ENCODE data around the gene KIF4A. TPM values are rescaled to one million over a fixed set of nuclear protein-coding genes. Genes with fewer than 3 reads are reported as not detected.

The KIF4A gene
- total and polyA plus RNA-seq, 2 of the 4 experiments (the other 2 are of a cell fraction): 10.0 to 19.0 TPM

DNA sequence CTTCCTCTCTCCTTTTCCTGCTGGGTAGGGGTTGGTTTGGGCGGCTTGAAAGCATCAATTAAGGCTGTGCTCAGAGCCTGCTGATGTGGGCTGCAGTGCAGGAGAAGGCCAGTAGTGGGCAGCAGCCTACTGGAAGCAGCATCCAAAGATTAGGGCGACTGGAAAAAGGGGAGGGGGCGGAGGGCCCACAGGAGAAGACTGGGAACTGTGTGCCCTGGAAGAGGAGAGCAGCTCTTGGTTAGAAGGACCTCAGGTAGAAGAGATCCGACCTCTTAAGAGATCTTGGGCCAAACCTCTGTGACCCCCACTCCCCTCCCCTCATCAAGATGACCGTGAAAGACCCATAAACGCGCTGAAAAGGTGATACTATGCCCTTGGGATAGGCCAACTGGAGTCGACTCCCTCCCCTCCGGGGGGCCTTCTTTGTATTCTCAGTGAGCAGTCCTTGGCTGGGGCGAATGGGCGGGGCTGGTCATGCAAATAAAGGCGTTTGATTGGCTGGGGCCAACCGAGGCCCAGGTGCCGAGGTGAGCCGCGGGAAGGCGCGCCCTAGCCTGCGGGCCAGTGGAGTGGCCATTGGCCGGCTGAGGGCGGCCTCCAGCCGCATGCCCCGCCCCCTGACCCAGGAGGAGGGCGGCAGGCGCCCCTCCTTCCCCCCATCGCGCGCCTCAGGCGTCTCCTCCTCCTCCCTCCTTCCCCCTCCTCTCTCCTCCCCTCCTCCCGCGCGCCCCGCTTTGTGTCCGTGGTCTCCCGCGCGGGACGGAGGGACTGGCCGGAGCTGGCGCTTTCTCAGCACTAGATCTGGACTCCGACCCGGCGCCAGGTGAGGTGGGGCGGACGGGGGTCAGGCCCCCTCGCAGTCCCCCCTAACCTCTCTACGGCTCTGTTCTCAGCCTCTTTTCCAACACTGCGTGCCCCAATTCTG is 164.8 kb downstream of the KIF4A start:
- in situ Hi-C loops (cut with MboI; ENCODE audit: low sequenced_read_pairs): no loop called here

More for the DNA sequence above, 164.8 kb downstream of the KIF4A start:
- no peak overlapping the region; the same call in 1 of the 2 replicates for H3K18ac ChIP-seq (ENCODE audit: low read depth, low read length)
- H3K14ac ChIP-seq (replicated peaks; ENCODE audit: low read depth, low read length): no peak overlapping the region
- no peaks in the 10 kb centered on the region; the same call in 1 of the 2 replicates for H3K27me3 ChIP-seq (ENCODE audit: control insufficient read depth, insufficient read depth, low read length)
- H3K23ac ChIP-seq (ENCODE audit: low read depth, low read length): peak overlapping the region; percentile 53; the same call in 1 of the 2 replicates
- POLR2A ChIA-PET (ENCODE audit: unreplicated experiment): no interaction called here
- TF ChIP-seq RAD21 (IDR thresholded peaks at IDR 0.05; ENCODE audit: low read length) (peak; percentile 77), MAZ (IDR thresholded peaks at IDR 0.05; ENCODE audit: borderline replicate concordance, low read depth, low read length) (peak; percentile 56; the same call in 1 of the 2 replicates), RFX5 (IDR thresholded peaks at IDR 0.05; ENCODE audit: low read depth, low read length) (no peak), BHLHE40 (IDR thresholded peaks at IDR 0.05; ENCODE audit: low read depth, low read length) (no peak), NFE2L2 (IDR thresholded peaks at IDR 0.05; ENCODE audit: low read depth, low read length) (no peak), MXI1 (IDR thresholded peaks at IDR 0.05; ENCODE audit: borderline replicate concordance, low read depth, low read length) (no peak), RCOR1 (IDR thresholded peaks at IDR 0.05; ENCODE audit: insufficient replicate concordance, low read length) (no peak), POLR2A (IDR thresholded peaks at IDR 0.05; ENCODE audit: low read depth, low read length) (no peak), SMC3 (IDR thresholded peaks at IDR 0.05; ENCODE audit: low read depth, low read length) (peak; percentile 58)
- TF ChIP-seq, protein P1, sequence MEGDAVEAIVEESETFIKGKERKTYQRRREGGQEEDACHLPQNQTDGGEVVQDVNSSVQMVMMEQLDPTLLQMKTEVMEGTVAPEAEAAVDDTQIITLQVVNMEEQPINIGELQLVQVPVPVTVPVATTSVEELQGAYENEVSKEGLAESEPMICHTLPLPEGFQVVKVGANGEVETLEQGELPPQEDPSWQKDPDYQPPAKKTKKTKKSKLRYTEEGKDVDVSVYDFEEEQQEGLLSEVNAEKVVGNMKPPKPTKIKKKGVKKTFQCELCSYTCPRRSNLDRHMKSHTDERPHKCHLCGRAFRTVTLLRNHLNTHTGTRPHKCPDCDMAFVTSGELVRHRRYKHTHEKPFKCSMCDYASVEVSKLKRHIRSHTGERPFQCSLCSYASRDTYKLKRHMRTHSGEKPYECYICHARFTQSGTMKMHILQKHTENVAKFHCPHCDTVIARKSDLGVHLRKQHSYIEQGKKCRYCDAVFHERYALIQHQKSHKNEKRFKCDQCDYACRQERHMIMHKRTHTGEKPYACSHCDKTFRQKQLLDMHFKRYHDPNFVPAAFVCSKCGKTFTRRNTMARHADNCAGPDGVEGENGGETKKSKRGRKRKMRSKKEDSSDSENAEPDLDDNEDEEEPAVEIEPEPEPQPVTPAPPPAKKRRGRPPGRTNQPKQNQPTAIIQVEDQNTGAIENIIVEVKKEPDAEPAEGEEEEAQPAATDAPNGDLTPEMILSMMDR (conservative IDR thresholded peaks at IDR 0.05; ENCODE audit: low read depth, low read length): peak; percentile 76
- peak overlapping the region; percentile 17; the same call in 1 of the 2 replicates for H4K5ac ChIP-seq (ENCODE audit: low read depth, low read length)
- dilution Hi-C loops (cut with HindIII; ENCODE audit: low sequenced_read_pairs, unreplicated experiment): no loop called here
- no peaks in the 10 kb centered on the region for H3K4me1 ChIP-seq (ENCODE audit: control insufficient read depth, insufficient read depth, low read length)
- H4K20me1 ChIP-seq (ENCODE audit: insufficient read depth, low read length): no peaks in the 10 kb centered on the region
- peak overlapping the region; percentile 56 for H3K4me3 ChIP-seq (ENCODE audit: insufficient read depth, low read depth, low read length)
- H3K9me3 ChIP-seq (ENCODE audit: control insufficient read depth, insufficient read depth, low read length): no peaks in the 10 kb centered on the region; the same call in 1 of the 2 replicates
- peak overlapping the region; percentile 12 for H2BK5ac ChIP-seq (ENCODE audit: low read depth, low read length, poor library complexity, severe bottlenecking)
- WGBS, 2 experiments (ENCODE audit: extremely low coverage in 2 of 2, insufficient read length in 1 of 2): 30% methylated on average over 16 of the region's 48 CpGs; no CpG with 5 or more reads in 1 of the 2 experiments
- H3K27ac ChIP-seq (ENCODE audit: insufficient read depth, low read length): peak overlapping the region; percentile 69
- no peak overlapping the region for H2BK15ac ChIP-seq (ENCODE audit: low read depth, low read length)
- DNase-seq (peak; percentile 53), ATAC-seq (ENCODE audit: low read depth) (peak; percentile 76)
- H3K9ac ChIP-seq (ENCODE audit: low read depth, low read length): peak overlapping the region; percentile 79
- H3K79me1 ChIP-seq (ENCODE audit: low read depth in 1 of 2, low read length in 2 of 2): peaks cover 0 to 19% of the 10 kb centered on the region in 2 experiments; a peak in 2 of 4 replicates
- no TSS peak for BruUV-seq (replicated peaks)
- H2AK9ac ChIP-seq (replicated peaks; ENCODE audit: low read depth, low read length, poor library complexity): peak overlapping the region; percentile 91
- no peaks in the 10 kb centered on the region for H3K9me1 ChIP-seq (ENCODE audit: insufficient read depth, low read length)
- no peak overlapping the region for H2BK120ac ChIP-seq (ENCODE audit: low read depth, low read length)
- no peak overlapping the region for H4K91ac ChIP-seq (ENCODE audit: insufficient read depth, low read depth, low read length)
- H2AFZ ChIP-seq (replicated peaks; ENCODE audit: low read length, poor library complexity): peak overlapping the region; percentile 74
- no peak overlapping the region for H2BK20ac ChIP-seq (ENCODE audit: low read depth, low read length)
- intact Hi-C loops (cut with micrococcal nuclease): loop anchor here (1.0 to 10.0 kb wide), 4 partner anchors 23 to 510 kb away; no protein-coding TSS in a partner anchor
- peak overlapping the region; percentile 97 for H3K4me2 ChIP-seq (ENCODE audit: low read depth, low read length)
- H3K56ac ChIP-seq (ENCODE audit: extremely low read depth, insufficient read depth, low read length): 0 out of 2 replicates have a peak overlapping the region, but pooled peaks have one; percentile 12
- H4K8ac ChIP-seq (ENCODE audit: low read depth in 2 of 2, low read length in 2 of 2): peak overlapping the region; percentile 22 to 34; a peak in 3 of 4 replicates
- no peaks in the 10 kb centered on the region for H3K36me3 ChIP-seq (ENCODE audit: control insufficient read depth, insufficient read depth, low read length)
- CTCF ChIA-PET: interaction anchor here (0.7 kb wide), 1 partner anchor 12 kb away, joined by 4 read pairs; no protein-coding TSS in a partner anchor
- peak overlapping the region; percentile 41 for H3K4ac ChIP-seq (ENCODE audit: low read depth, low read length)
- H2AK5ac ChIP-seq (ENCODE audit: low read depth, low read length): peak overlapping the region; percentile 10; the same call in 1 of the 2 replicates
